ENCODE measurements around the gene PRKCSH. TPM values are rescaled to one million over a fixed set of nuclear protein-coding genes. Genes with fewer than 3 reads are reported as not detected.

PRKCSH gene
- total and polyA plus RNA-seq, 10 of the 15 experiments (the other 5 are each of a cell fraction or from before 2014, with no cell fraction given): 1.1 to 280 (median 44.1) TPM

- H2AFZ ChIP-seq (ENCODE audit: control insufficient read depth, low read depth, low read length): no peak overlapping the region
- no peak for DNase-seq (ENCODE audit: low read depth, low spot score)
- no peaks in the 10 kb centered on the region for H3K9me3 ChIP-seq (replicated peaks; ENCODE audit: control insufficient read depth, insufficient read depth, low read length)
- H3K9ac ChIP-seq (ENCODE audit: control insufficient read depth, insufficient read depth, low read length): no peak overlapping the region
- intact Hi-C loops (cut with micrococcal nuclease; ENCODE audit: unreplicated experiment) (no loop called here), in situ Hi-C loops (cut with MboI) (loop anchor here (10.0 kb wide), 1 partner anchor 179 kb away; the partner anchor contains the start of gene TSPAN16)
- H3K79me2 ChIP-seq (ENCODE audit: control insufficient read depth, insufficient read depth, low read length): no peaks in the 10 kb centered on the region
- H3K27me3 ChIP-seq (replicated peaks in 1 of 2; ENCODE audit: control insufficient read depth in 2 of 2, insufficient read depth in 2 of 2, low read length in 1 of 2): no peaks in the 10 kb centered on the region; a peak in 1 of 4 replicates
- ChIA-PET RAD21 (ENCODE audit: unreplicated experiment) (no interaction called here), POLR2A (interaction anchor here (0.6 kb wide), 1 partner anchor 60 kb away, joined by 3 read pairs; no protein-coding TSS in a partner anchor), SMC1A (ENCODE audit: uncharacterized antibody, unreplicated experiment) (interaction anchor here (1.6 kb wide), 1 partner anchor 9 kb away, joined by 5 read pairs; no protein-coding TSS in a partner anchor), CTCF (interaction anchor here (1.0 to 1.9 kb wide), 2 partner anchors 11 to 93 kb away, joined by 3 to 9 read pairs; no protein-coding TSS in a partner anchor)
- no peaks in the 10 kb centered on the region for H3K36me3 ChIP-seq (ENCODE audit: control insufficient read depth in 2 of 2, insufficient read depth in 2 of 2, low read length in 1 of 2)
- ATAC-seq: peak; percentile 54; the same call in 2 of the 3 replicates
- 2% methylated on average over 4 of the region's 4 CpGs for WGBS (ENCODE audit: insufficient coverage, insufficient replicate concordance, low lambda C conversion rate, missing lambda C conversion rate)
- H4K20me1 ChIP-seq (ENCODE audit: control insufficient read depth, insufficient read depth): no peaks in the 10 kb centered on the region
- H3K4me2 ChIP-seq (ENCODE audit: control insufficient read depth, insufficient read depth): no peak overlapping the region
- BruUV-seq (replicated peaks): no TSS peak
- no peak overlapping the region for H3K27ac ChIP-seq (ENCODE audit: control insufficient read depth, insufficient read depth)
- no peak for FAIRE-seq
- no peak overlapping the region for H3K4me3 ChIP-seq
- peaks cover 2% of the 10 kb centered on the region; the same call in 1 of the 2 replicates for H3K4me1 ChIP-seq (ENCODE audit: control insufficient read depth, insufficient read depth, low read length)
- TF ChIP-seq GABPA (IDR thresholded peaks at IDR 0.05; ENCODE audit: low read depth) (no peak), SMARCA5 (IDR thresholded peaks at IDR 0.05) (no peak), ZNF687 (IDR thresholded peaks at IDR 0.05) (no peak), TARDBP (IDR thresholded peaks at IDR 0.05; ENCODE audit: borderline replicate concordance) (no peak), RELB (IDR thresholded peaks at IDR 0.05; ENCODE audit: low read depth) (no peak), PKNOX1 (IDR thresholded peaks at IDR 0.05) (no peak), STAT3 (IDR thresholded peaks at IDR 0.05; ENCODE audit: low read depth, low read length) (no peak), IRF3 (IDR thresholded peaks at IDR 0.05) (no peak), POLR2AphosphoS5 (IDR thresholded peaks at IDR 0.05; ENCODE audit: low read length) (no peak), E2F4 (IDR thresholded peaks at IDR 0.05; ENCODE audit: low read depth, low read length) (no peak), BMI1 (IDR thresholded peaks at IDR 0.05; ENCODE audit: borderline replicate concordance) (no peak), ZNF207 (IDR thresholded peaks at IDR 0.05; ENCODE audit: borderline replicate concordance) (no peak), EED (IDR thresholded peaks at IDR 0.05; ENCODE audit: low read depth) (no peak), SIX5 (IDR thresholded peaks at IDR 0.05; ENCODE audit: low read depth, low read length, severe bottlenecking) (no peak), PAX5 (IDR thresholded peaks at IDR 0.05; ENCODE audit: borderline replicate concordance, low read depth, low read length) (no peak), HDAC2 (IDR thresholded peaks at IDR 0.05) (no peak), NR2F1 (conservative IDR thresholded peaks at IDR 0.05) (no peak)
Measured at GRCh38 chr19:11473725-11474124, 38.3 kb downstream of the PRKCSH start.

Data from GM12878 (cell line).